B cell (primary cell): ENCODE measurements around the gene SLCO3A1. TPM values are rescaled to one million over a fixed set of nuclear protein-coding genes. Genes with fewer than 3 reads are reported as not detected.

Experiments used
- ATAC-seq: fragments of 200-7000 bp; cut with Tn5 transposase; one replicate; pipeline ENCODE4 v1.10.0; 2021; ENCODE audit warnings: low read depth, mild to moderate bottlenecking, moderate number of reproducible peaks, moderate library complexity
- CTCF ChIA-PET: fragments of 350-600 bp; sonication (Branson Sonifier 250); formaldehyde crosslinking; loops from one replicate; lab custom pipeline; 2021; ENCODE audit warnings: antibody characterized with exemption, inconsistent platforms; lab: Charles Lee
- POLR2A ChIA-PET: fragments of 350-600 bp; sonication (Branson Sonifier 250); formaldehyde crosslinking; loops from one replicate; lab custom pipeline; 2021; ENCODE audit warnings: antibody characterized with exemption; lab: Charles Lee
- DNase-seq: peaks from one replicate; pipeline ENCODE4 v3.0.0; 2013
- H2AFZ ChIP-seq: 2 replicates; pipeline ENCODE4 v1.6.1; 2012; ENCODE audit warnings: mild to moderate bottlenecking, low read depth, low read length; ENCODE audit not compliant: insufficient read depth, poor library complexity, severe bottlenecking
- H3K27ac ChIP-seq, 2 donors: 1 replicate in 1 of 2; 2 replicates in 1 of 2; pipeline ENCODE4 v1.5.1; 2012 to 2013; ENCODE audit warnings: low read length in 2 of 2, mild to moderate bottlenecking in 2 of 2, moderate library complexity in 1 of 2
- H3K27me3 ChIP-seq, 4 experiments: fragments of 200-600 bp in 1 of 4; sonication (generic) in 1 of 4; replicated peaks in 1 of 4; 1 replicate in 2 of 4; 2 replicates in 2 of 4; pipeline versions ENCODE4 v1.6.1 to v1.7.0; 2013 to 2016; ENCODE audit warnings: low read length in 3 of 4, mild to moderate bottlenecking in 2 of 4, mixed read lengths in 1 of 4, moderate library complexity in 1 of 4; ENCODE audit not compliant: insufficient read depth in 4 of 4, control insufficient read depth in 3 of 4; ENCODE audit errors: control extremely low read depth in 1 of 4
- H3K36me3 ChIP-seq, 2 experiments: replicated peaks in 1 of 2; 1 replicate in 1 of 2; 2 replicates in 1 of 2; pipeline versions ENCODE4 v1.6.1 to v1.7.1; 2013; ENCODE audit warnings: low read length in 1 of 2; ENCODE audit not compliant: insufficient read depth in 2 of 2, control insufficient read depth in 1 of 2; ENCODE audit errors: control extremely low read depth in 1 of 2, extremely low read depth in 1 of 2
- H3K4me1 ChIP-seq, 2 donors: fragments of 200-600 bp in 1 of 2; sonication (generic) in 1 of 2; 1 replicate in 1 of 2; 2 replicates in 1 of 2; pipeline versions ENCODE4 v1.5.1 to v1.6.1; 2013 to 2017; ENCODE audit warnings: low read length in 2 of 2; ENCODE audit not compliant: control insufficient read depth in 2 of 2, insufficient read depth in 2 of 2
- H3K4me2 ChIP-seq: replicated peaks from 2 replicates; pipeline ENCODE3; 2012; ENCODE audit warnings: mild to moderate bottlenecking, low read depth, low read length; ENCODE audit not compliant: poor library complexity, severe bottlenecking
- H3K4me3 ChIP-seq, 5 experiments: fragments of 200-600 bp in 1 of 5; sonication (generic) in 1 of 5; 1 replicate in 3 of 5; 2 replicates in 2 of 5; pipeline versions ENCODE4 v1.5.1 to v1.7.0; 2011 to 2016; ENCODE audit warnings: low read length in 4 of 5, mild to moderate bottlenecking in 4 of 5, low read depth in 2 of 5, control low read depth in 1 of 5, moderate library complexity in 1 of 5; ENCODE audit not compliant: insufficient read depth in 1 of 5; ENCODE audit errors: control extremely low read depth in 1 of 5, extremely low read depth in 1 of 5
- H3K79me2 ChIP-seq: fragments of 200-600 bp; sonication (generic); one replicate; pipeline ENCODE4 v1.6.0; 2016; ENCODE audit warnings: low read length; ENCODE audit not compliant: control insufficient read depth, insufficient read depth
- H3K9ac ChIP-seq: fragments of 200-600 bp; sonication (generic); 2 replicates; pipeline ENCODE4 v1.6.1; 2017; ENCODE audit warnings: mild to moderate bottlenecking, low read length, moderate library complexity
- H3K9me3 ChIP-seq, 3 donors: one replicate each; pipeline versions ENCODE4 v1.6.1 to v1.7.1; 2013; ENCODE audit warnings: low read length in 2 of 3; ENCODE audit not compliant: control insufficient read depth in 2 of 3, insufficient read depth in 1 of 3; ENCODE audit errors: control extremely low read depth in 1 of 3
- H4K20me1 ChIP-seq: 2 replicates; pipeline ENCODE4 v1.6.0; 2012; ENCODE audit warnings: mild to moderate bottlenecking, low read length; ENCODE audit not compliant: insufficient read depth, control insufficient read depth, poor library complexity, severe bottlenecking
- H3K27ac Mint-ChIP-seq: one replicate; pipeline ENCODE4 v1.8.0; 2021; ENCODE audit warnings: mixed read lengths
- H3K27me3 Mint-ChIP-seq: one replicate; pipeline ENCODE4 v1.8.0; 2021; ENCODE audit warnings: mixed read lengths
- H3K4me1 Mint-ChIP-seq: one replicate; pipeline ENCODE4 v1.8.0; 2021; ENCODE audit warnings: mixed read lengths
- H3K4me3 Mint-ChIP-seq: one replicate; pipeline ENCODE4 v1.8.0; 2021; ENCODE audit warnings: mixed read lengths
- H3K9me3 Mint-ChIP-seq: one replicate; pipeline ENCODE4 v1.8.0; 2022; ENCODE audit warnings: mixed read lengths; ENCODE audit not compliant: insufficient read depth
- CTCF ChIP-seq: fragments of 200-600 bp; IDR thresholded peaks from one replicate; pipeline ENCODE4 v1.8.0; 2022; ENCODE audit warnings: antibody characterized with exemption, mild to moderate bottlenecking
- EZH2 ChIP-seq: IDR thresholded peaks from 2 replicates; pipeline ENCODE4 v1.6.1; 2012; ENCODE audit warnings: borderline replicate concordance, low read depth, mild to moderate bottlenecking, moderate library complexity, low read length; ENCODE audit not compliant: insufficient read depth, poor library complexity, severe bottlenecking
- WGBS: methylation state at CpG from one replicate; pipeline ENCODE4 v1.1.5; 2013; ENCODE audit warnings: missing lambda C conversion rate; ENCODE audit not compliant: insufficient coverage; 5-methylcytosine and 5-hydroxymethylcytosine counted together
- intact Hi-C: fragments of 100-400 bp; cut with micrococcal nuclease; formaldehyde crosslinking; loops from one replicate; pipeline ENCODE4 v1.10.0; 2022
- polyA plus RNA-seq: library from polyadenylated mRNA; depleted of rRNA; stranded (reverse); fragments of >200 nt; gene quantifications from 2 replicates; pipeline ENCODE4 v1.2.3, GENCODE V29; 2012
- total RNA-seq, 2 donors: library from RNA; stranded (reverse); fragments of 120-200 nt in 1 of 2; gene quantifications; 1 replicate in 1 of 2; 2 replicates in 1 of 2; pipeline versions ENCODE4 v1.2.3 to v1.2.4, GENCODE V29; 2013 to 2022

The SLCO3A1 gene
- total and polyA plus RNA-seq, 2 donors (not counting 1 experiment from before 2014, with no cell fraction given): 0.99 to 2.3 TPM

GRCh38 chr15:92184142-92184541 lies 330.6 kb downstream of the SLCO3A1 start:
- CTCF ChIA-PET: no interaction called here
- no peaks in the 10 kb centered on the region for H3K9me3 Mint-ChIP-seq
- ATAC-seq: no peak
- H2AFZ ChIP-seq: no peak overlapping the region
- H3K27me3 Mint-ChIP-seq: peaks cover 8% of the 10 kb centered on the region
- H3K27ac ChIP-seq: no peak overlapping the region
- H3K9me3 ChIP-seq: no peaks in the 10 kb centered on the region
- no peaks in the 10 kb centered on the region for H4K20me1 ChIP-seq
- DNase-seq: no peak
- POLR2A ChIA-PET: no interaction called here
- no peak overlapping the region for H3K9ac ChIP-seq
- H3K36me3 ChIP-seq: no peaks in the 10 kb centered on the region
- H3K4me2 ChIP-seq: no peak overlapping the region
- intact Hi-C loops: no loop called here
- peaks cover 0 to 4% (median 1%) of the 10 kb centered on the region in 4 experiments for H3K27me3 ChIP-seq
- TF ChIP-seq EZH2 (no peak), CTCF (no peak)
- no peaks in the 10 kb centered on the region for H3K4me1 Mint-ChIP-seq
- H3K4me3 ChIP-seq: no peak overlapping the region
- H3K4me3 Mint-ChIP-seq: no peak overlapping the region
- WGBS: 11% methylated on average over 1 of the region's 3 CpGs
- H3K79me2 ChIP-seq: no peaks in the 10 kb centered on the region
- H3K4me1 ChIP-seq: no peaks in the 10 kb centered on the region
- no peak overlapping the region for H3K27ac Mint-ChIP-seq

- Histone ChIP-seq H3K4me3 (no peak overlapping the region), H3K79me2 (no peaks in the 10 kb centered on the region), H3K9ac (no peak overlapping the region), H3K27me3 (peaks cover 0 to 4% (median 1%) of the 10 kb centered on the region in 4 experiments), H3K4me1 (no peaks in the 10 kb centered on the region), H3K4me2 (no peak overlapping the region), H3K27ac (no peak overlapping the region), H2AFZ (no peak overlapping the region), H3K36me3 (no peaks in the 10 kb centered on the region), H4K20me1 (no peaks in the 10 kb centered on the region), H3K9me3 (no peaks in the 10 kb centered on the region)
- WGBS: 91% methylated on average over 6 of the region's 8 CpGs
- Mint-ChIP-seq H3K4me1 (no peaks in the 10 kb centered on the region), H3K27ac (no peak overlapping the region), H3K27me3 (peaks cover 8% of the 10 kb centered on the region), H3K9me3 (no peaks in the 10 kb centered on the region), H3K4me3 (no peak overlapping the region)
- ChIA-PET CTCF (no interaction called here), POLR2A (no interaction called here)
- TF ChIP-seq CTCF: no peak
- no peak for TF ChIP-seq EZH2
- DNase-seq (no peak), ATAC-seq (no peak)
- intact Hi-C loops: no loop called here
These were observed 331.2 kb downstream of the SLCO3A1 start for GRCh38 chr15:92184679-92185230.
